HepG2 (cell line): ENCODE results near the gene TCERG1L. TPM values are rescaled to one million over a fixed set of nuclear protein-coding genes. Genes with fewer than 3 reads are reported as not detected.

ENCODE experiments used
- ATAC-seq: fragments of 200-7000 bp; cut with Tn5 transposase; 3 replicates; pipeline ENCODE4 v1.9.1; 2020; ENCODE audit warnings: mild to moderate bottlenecking, moderate library complexity
- BruUV-seq: library from RNA; stranded (reverse); fragments of 400-500 nt; replicated peaks from 2 replicates; lab custom pipeline; 2021; lab: Mats Ljungman, UMichigan
- CTCF ChIA-PET: fragments of 300-600 bp; formaldehyde crosslinking; extraction: SDS; loops from one replicate; lab custom pipeline; 2021; ENCODE audit warnings: low total read pairs, inconsistent platforms, low intra/inter-chr PET ratio; lab: Yijun Ruan, JAX
- POLR2A ChIA-PET: fragments of 350-600 bp; sonication (Branson Sonifier 250); formaldehyde crosslinking; loops from one replicate; lab custom pipeline; 2020; ENCODE audit warnings: antibody characterized with exemption, inconsistent platforms; lab: Yijun Ruan, JAX
- DNase-seq: peaks from one replicate; pipeline ENCODE4 v3.0.0-alpha.2; 2015; ENCODE audit warnings: low spot score
- FAIRE-seq: peaks from 3 replicates; lab custom pipeline; 2011; peaks lifted over from hg19 to GRCh38; lab: Jason Lieb, UNC
- H2AFZ ChIP-seq: one replicate; pipeline ENCODE4 v1.6.1; 2011; ENCODE audit warnings: low read length, inconsistent platforms
- H3K27ac ChIP-seq: fragments of 300-600 bp; 3 replicates; pipeline ENCODE4 v1.8.0; 2011; ENCODE audit warnings: mixed run types, mild to moderate bottlenecking, mixed read lengths, low read length, inconsistent platforms; ENCODE audit not compliant: insufficient read depth; ENCODE audit errors: extremely low read length
- H3K27me3 ChIP-seq, 2 experiments: fragments of 200-600 bp in 1 of 2; 2 replicates in 1 of 2; 3 replicates in 1 of 2; pipeline versions ENCODE4 v1.6.0 to v1.8.0; 2011; ENCODE audit warnings: low read length in 2 of 2, mild to moderate bottlenecking in 2 of 2, moderate library complexity in 2 of 2, inconsistent platforms in 1 of 2; ENCODE audit not compliant: insufficient read depth in 2 of 2, control insufficient read depth in 1 of 2
- H3K36me3 ChIP-seq, 2 experiments: fragments of 200-600 bp in 1 of 2; replicated peaks in 1 of 2; 2 replicates in 1 of 2; 3 replicates in 1 of 2; pipeline versions ENCODE4 v1.5.1 to v1.8.0; 2011; ENCODE audit warnings: low read length in 2 of 2, inconsistent platforms in 1 of 2; ENCODE audit not compliant: insufficient read depth in 2 of 2, control insufficient read depth in 1 of 2
- H3K4me1 ChIP-seq: 2 replicates; pipeline ENCODE4 v1.5.1; 2012; ENCODE audit warnings: low read length, inconsistent platforms; ENCODE audit not compliant: insufficient read depth
- H3K4me2 ChIP-seq: 2 replicates; pipeline ENCODE4 v1.6.0; 2011; ENCODE audit warnings: low read depth, low read length, inconsistent platforms
- H3K4me3 ChIP-seq, 3 experiments: fragments of 200-600 bp in 1 of 3; sonication (generic), shearing (Covaris generic) in 1 of 3; replicated peaks in 1 of 3; 2 replicates each; pipeline ENCODE4 v1.5.1; 2011 to 2016; ENCODE audit warnings: low read length in 3 of 3, inconsistent platforms in 2 of 3, low read depth in 2 of 3, mild to moderate bottlenecking in 2 of 3, control low read depth in 1 of 3, mixed read lengths in 1 of 3; ENCODE audit not compliant: insufficient read depth in 1 of 3
- H3K79me2 ChIP-seq: one replicate; pipeline ENCODE4 v1.6.1; 2011; ENCODE audit warnings: low read length, inconsistent platforms; ENCODE audit not compliant: insufficient read depth
- H3K9ac ChIP-seq: 2 replicates; pipeline ENCODE4 v1.6.0; 2011; ENCODE audit warnings: mild to moderate bottlenecking, low read depth, low read length, inconsistent platforms; ENCODE audit not compliant: insufficient read depth
- H3K9me3 ChIP-seq: 2 replicates; pipeline ENCODE4 v1.5.1; 2012; ENCODE audit warnings: mild to moderate bottlenecking, low read length
- H4K20me1 ChIP-seq: 2 replicates; pipeline ENCODE4 v1.6.0; 2011; ENCODE audit warnings: inconsistent platforms, mild to moderate bottlenecking, low read length, moderate library complexity; ENCODE audit not compliant: insufficient read depth
- MXD4 ChIP-seq: IDR thresholded peaks from 2 replicates; pipeline ENCODE4 v1.6.1; 2016; ENCODE audit warnings: mild to moderate bottlenecking, missing biosample characterization, missing genetic modification reagents
- SATB2 ChIP-seq: sonication (generic); formaldehyde crosslinking; IDR thresholded peaks from 2 replicates; pipeline ENCODE4 v1.5.0; 2020; ENCODE audit warnings: missing genetic modification reagents
- TMF1 ChIP-seq: sonication (generic); formaldehyde crosslinking; IDR thresholded peaks from 2 replicates; pipeline ENCODE4 v1.8.1; 2022; ENCODE audit warnings: low read depth, missing genetic modification reagents
- U2AF1 ChIP-seq: fragments of 200-400 bp; formaldehyde crosslinking; optimal IDR thresholded peaks from 2 replicates; pipeline ENCODE3; 2017; ENCODE audit warnings: mild to moderate bottlenecking, low read depth, low read length
- ZFP1 ChIP-seq: IDR thresholded peaks from 2 replicates; pipeline ENCODE4 v1.6.1; 2016
- ZNF274 ChIP-seq: sonication (generic); formaldehyde crosslinking; IDR thresholded peaks from 2 replicates; pipeline ENCODE4 v1.5.1; 2020; ENCODE audit warnings: mild to moderate bottlenecking, missing genetic modification reagents
- ZNF383 ChIP-seq: sonication (generic); formaldehyde crosslinking; IDR thresholded peaks from 2 replicates; pipeline ENCODE4 v1.4.0; 2020; ENCODE audit warnings: missing genetic modification reagents, mild to moderate bottlenecking, borderline replicate concordance
- ZNF550 ChIP-seq: sonication (generic); formaldehyde crosslinking; IDR thresholded peaks from 2 replicates; pipeline ENCODE4 v1.4.0; 2020; ENCODE audit warnings: mild to moderate bottlenecking, missing genetic modification reagents, borderline replicate concordance
- ZNF792 ChIP-seq: IDR thresholded peaks from 2 replicates; pipeline ENCODE4 v1.6.1; 2016
- ZSCAN9 ChIP-seq: IDR thresholded peaks from 2 replicates; pipeline ENCODE4 v1.6.1; 2016; ENCODE audit warnings: borderline replicate concordance
- WGBS: methylation state at CpG from one replicate; pipeline ENCODE4 v1.1.6; 2017; ENCODE audit warnings: low lambda C conversion rate; 5-methylcytosine and 5-hydroxymethylcytosine counted together
- in situ Hi-C: cut with HindIII; loops from 2 replicates; pipeline ENCODE4 v1.10.0; 2017; ENCODE audit warnings: low pct_unique_long_range_greater_than_20kb; ENCODE audit not compliant: extremely low pct_ligation_motif_present
- intact Hi-C: fragments of 100-400 bp; cut with micrococcal nuclease; formaldehyde crosslinking; loops from one replicate; pipeline ENCODE4 v1.10.0; 2022; ENCODE audit not compliant: unreplicated experiment
- polyA plus RNA-seq, 8 experiments: library from polyadenylated mRNA; depleted of rRNA in 3 of 8; stranded (reverse) in 7 of 8; unstranded in 1 of 8; fragments of >200 nt; fragmentation: Illumina TruSeq in 4 of 8; extraction: Trizol in 4 of 8; gene quantifications; 2 replicates each; pipeline versions ENCODE4 v1.2.1 to v1.2.3, GENCODE V29; 2011 to 2016; ENCODE audit warnings: low read depth in 4 of 8, missing spikeins in 1 of 8, mixed read lengths in 1 of 8; ENCODE audit not compliant: insufficient read depth in 1 of 8
- total RNA-seq, 5 experiments: library from RNA; depleted of rRNA; stranded (reverse); fragments of >200 nt; fragmentation: Illumina TruSeq; extraction: Trizol; gene quantifications; 2 replicates each; pipeline ENCODE4 v1.2.3, GENCODE V29; 2016; ENCODE audit warnings: low read depth in 1 of 5
- TF ChIP-seq, protein P1 (sequence below): sonication (generic); formaldehyde crosslinking; IDR thresholded peaks from 2 replicates; pipeline ENCODE4 v1.8.0; 2022; ENCODE audit warnings: mild to moderate bottlenecking, missing genetic modification reagents, moderate library complexity
- TF ChIP-seq, protein P2 (sequence below): sonication (generic); formaldehyde crosslinking; IDR thresholded peaks from 2 replicates; pipeline ENCODE4 v1.4.0; 2020; ENCODE audit warnings: missing genetic modification reagents, borderline replicate concordance
- TF ChIP-seq, protein P3 (sequence below): sonication (generic); formaldehyde crosslinking; IDR thresholded peaks from 2 replicates; pipeline ENCODE4 v1.4.0; 2020; ENCODE audit warnings: missing genetic modification reagents

Gene TCERG1L
- total and polyA plus RNA-seq, 2 of the 13 experiments (the other 11 are each of a cell fraction or from before 2014, with no cell fraction given) = not detected

GRCh38 chr10:131089150-131089549, 222.4 kb downstream of the TCERG1L start:
- no peak for TF ChIP-seq SATB2
- TF ChIP-seq ZNF274 (CRISPR knock-in tag) = no peak
- TF ChIP-seq TMF1 (CRISPR knock-in tag) = no peak
- no peak for TF ChIP-seq ZNF550 (CRISPR knock-in tag)
- TF ChIP-seq, protein P1, sequence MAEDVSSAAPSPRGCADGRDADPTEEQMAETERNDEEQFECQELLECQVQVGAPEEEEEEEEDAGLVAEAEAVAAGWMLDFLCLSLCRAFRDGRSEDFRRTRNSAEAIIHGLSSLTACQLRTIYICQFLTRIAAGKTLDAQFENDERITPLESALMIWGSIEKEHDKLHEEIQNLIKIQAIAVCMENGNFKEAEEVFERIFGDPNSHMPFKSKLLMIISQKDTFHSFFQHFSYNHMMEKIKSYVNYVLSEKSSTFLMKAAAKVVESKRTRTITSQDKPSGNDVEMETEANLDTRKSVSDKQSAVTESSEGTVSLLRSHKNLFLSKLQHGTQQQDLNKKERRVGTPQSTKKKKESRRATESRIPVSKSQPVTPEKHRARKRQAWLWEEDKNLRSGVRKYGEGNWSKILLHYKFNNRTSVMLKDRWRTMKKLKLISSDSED = no peak
- no peak for TF ChIP-seq ZSCAN9 (CRISPR knock-in tag)
- no peak for TF ChIP-seq ZNF792 (CRISPR knock-in tag)
- TF ChIP-seq, protein P2, sequence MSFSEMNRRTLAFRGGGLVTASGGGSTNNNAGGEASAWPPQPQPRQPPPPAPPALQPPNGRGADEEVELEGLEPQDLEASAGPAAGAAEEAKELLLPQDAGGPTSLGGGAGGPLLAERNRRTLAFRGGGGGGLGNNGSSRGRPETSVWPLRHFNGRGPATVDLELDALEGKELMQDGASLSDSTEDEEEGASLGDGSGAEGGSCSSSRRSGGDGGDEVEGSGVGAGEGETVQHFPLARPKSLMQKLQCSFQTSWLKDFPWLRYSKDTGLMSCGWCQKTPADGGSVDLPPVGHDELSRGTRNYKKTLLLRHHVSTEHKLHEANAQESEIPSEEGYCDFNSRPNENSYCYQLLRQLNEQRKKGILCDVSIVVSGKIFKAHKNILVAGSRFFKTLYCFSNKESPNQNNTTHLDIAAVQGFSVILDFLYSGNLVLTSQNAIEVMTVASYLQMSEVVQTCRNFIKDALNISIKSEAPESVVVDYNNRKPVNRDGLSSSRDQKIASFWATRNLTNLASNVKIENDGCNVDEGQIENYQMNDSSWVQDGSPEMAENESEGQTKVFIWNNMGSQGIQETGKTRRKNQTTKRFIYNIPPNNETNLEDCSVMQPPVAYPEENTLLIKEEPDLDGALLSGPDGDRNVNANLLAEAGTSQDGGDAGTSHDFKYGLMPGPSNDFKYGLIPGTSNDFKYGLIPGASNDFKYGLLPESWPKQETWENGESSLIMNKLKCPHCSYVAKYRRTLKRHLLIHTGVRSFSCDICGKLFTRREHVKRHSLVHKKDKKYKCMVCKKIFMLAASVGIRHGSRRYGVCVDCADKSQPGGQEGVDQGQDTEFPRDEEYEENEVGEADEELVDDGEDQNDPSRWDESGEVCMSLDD (CRISPR knock-in tag) = no peak
- TF ChIP-seq, protein P3, sequence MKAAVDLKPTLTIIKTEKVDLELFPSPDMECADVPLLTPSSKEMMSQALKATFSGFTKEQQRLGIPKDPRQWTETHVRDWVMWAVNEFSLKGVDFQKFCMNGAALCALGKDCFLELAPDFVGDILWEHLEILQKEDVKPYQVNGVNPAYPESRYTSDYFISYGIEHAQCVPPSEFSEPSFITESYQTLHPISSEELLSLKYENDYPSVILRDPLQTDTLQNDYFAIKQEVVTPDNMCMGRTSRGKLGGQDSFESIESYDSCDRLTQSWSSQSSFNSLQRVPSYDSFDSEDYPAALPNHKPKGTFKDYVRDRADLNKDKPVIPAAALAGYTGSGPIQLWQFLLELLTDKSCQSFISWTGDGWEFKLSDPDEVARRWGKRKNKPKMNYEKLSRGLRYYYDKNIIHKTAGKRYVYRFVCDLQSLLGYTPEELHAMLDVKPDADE (CRISPR knock-in tag) = no peak
- TF ChIP-seq MXD4 (CRISPR knock-in tag) = no peak
- no peak for TF ChIP-seq ZNF383 (CRISPR knock-in tag)
- TF ChIP-seq ZFP1 (CRISPR knock-in tag) = no peak
- no peak for TF ChIP-seq U2AF1
- TF ChIP-seq, all 625 proteins: peak for 0
- Histone ChIP-seq H3K79me2 (no peaks in the 10 kb centered on the region), H3K9ac (no peak overlapping the region), H3K27me3 (peaks cover 0 to 37% of the 10 kb centered on the region in 2 experiments; a peak in 4 of 5 replicates), H3K4me2 (no peak overlapping the region), H3K4me1 (peaks cover 20% of the 10 kb centered on the region), H3K36me3 (no peaks in the 10 kb centered on the region), H3K4me3 (no peak overlapping the region), H3K9me3 (no peaks in the 10 kb centered on the region), H3K27ac (no peak overlapping the region), H4K20me1 (no peaks in the 10 kb centered on the region; the same call in 1 of the 2 replicates), H2AFZ (no peak overlapping the region)
- DNase-seq (no peak), FAIRE-seq (no peak), ATAC-seq (no peak)
- CTCF ChIA-PET = no interaction called here
- POLR2A ChIA-PET = no interaction called here
- BruUV-seq = no TSS peak
- in situ Hi-C loops = no loop called here
- intact Hi-C loops = no loop called here
- WGBS = 58% methylated on average over 11 of the region's 21 CpGs
